DOHH2 (cell line): ENCODE measurements around the gene SYK.

Experiments used
- H3F3A ChIP-seq: fragments of 200-600 bp; sonication (generic), shearing (Covaris generic); 2 replicates; pipeline ENCODE4 v1.6.0; 2016; ENCODE audit warnings: antibody characterized with exemption, mild to moderate bottlenecking; ENCODE audit not compliant: control insufficient read depth, insufficient read depth
- H3K27ac ChIP-seq: fragments of 200-600 bp; sonication (generic); 2 replicates; pipeline ENCODE4 v1.5.1; 2014; ENCODE audit warnings: low read depth, mild to moderate bottlenecking, low read length, moderate library complexity
- H3K27me3 ChIP-seq: fragments of 200-600 bp; sonication (generic); 2 replicates; pipeline ENCODE4 v1.6.1; 2014; ENCODE audit warnings: mild to moderate bottlenecking, low read length, mixed read lengths; ENCODE audit not compliant: control insufficient read depth
- H3K36me3 ChIP-seq: fragments of 200-600 bp; sonication (generic); 2 replicates; pipeline ENCODE4 v1.6.1; 2014; ENCODE audit warnings: mild to moderate bottlenecking, low read length, moderate library complexity, mixed read lengths; ENCODE audit not compliant: control insufficient read depth
- H3K4me1 ChIP-seq: fragments of 200-600 bp; sonication (generic); 2 replicates; pipeline ENCODE4 v1.6.1; 2014; ENCODE audit warnings: mild to moderate bottlenecking, low read length, mixed read lengths; ENCODE audit not compliant: control insufficient read depth
- H3K4me2 ChIP-seq: fragments of 200-600 bp; sonication (generic); 2 replicates; pipeline ENCODE4 v1.6.0; 2014; ENCODE audit warnings: mild to moderate bottlenecking, low read length, moderate library complexity
- H3K4me3 ChIP-seq: fragments of 200-600 bp; sonication (generic); 2 replicates; pipeline ENCODE4 v1.5.1; 2014; ENCODE audit warnings: mild to moderate bottlenecking, low read length, mixed read lengths
- H3K79me2 ChIP-seq: fragments of 200-600 bp; sonication (generic); 2 replicates; pipeline ENCODE4 v1.6.1; 2014; ENCODE audit warnings: mild to moderate bottlenecking, low read length, mixed read lengths; ENCODE audit not compliant: control insufficient read depth
- H3K9me2 ChIP-seq: fragments of 200-600 bp; sonication (generic); replicated peaks from 2 replicates; pipeline ENCODE4 v1.6.1; 2014; ENCODE audit warnings: mild to moderate bottlenecking, low read length, mixed read lengths; ENCODE audit not compliant: control insufficient read depth
- H3K9me3 ChIP-seq: fragments of 200-600 bp; sonication (generic); 2 replicates; pipeline ENCODE4 v1.6.1; 2014; ENCODE audit warnings: antibody characterized with exemption, low read length, mixed read lengths; ENCODE audit not compliant: control insufficient read depth, insufficient read depth
- H4K20me1 ChIP-seq: fragments of 200-600 bp; sonication (generic); 2 replicates; pipeline ENCODE4 v1.6.0; 2014; ENCODE audit warnings: low read depth, mild to moderate bottlenecking, antibody characterized with exemption, low read length, moderate library complexity; ENCODE audit not compliant: control insufficient read depth, insufficient read depth
- EZH2phosphoT487 ChIP-seq: fragments of 200-600 bp; sonication (generic); IDR thresholded peaks from 2 replicates; pipeline ENCODE4 v1.6.1; 2017; ENCODE audit warnings: borderline replicate concordance, mild to moderate bottlenecking, antibody characterized with exemption, low read length, moderate library complexity, mixed read lengths
- TF ChIP-seq, protein P1 (sequence below): fragments of 200-600 bp; sonication (generic); IDR thresholded peaks from one replicate; pipeline ENCODE4 v1.5.1; 2014; ENCODE audit warnings: antibody characterized with exemption, mild to moderate bottlenecking, low read depth, low read length; ENCODE audit not compliant: poor library complexity, severe bottlenecking

The SYK gene

GRCh38 chr9:90802386-90802985 is 867 bp downstream of the SYK start:
- Histone ChIP-seq H4K20me1 (no peaks in the 10 kb centered on the region), H3K79me2 (peaks cover 67% of the 10 kb centered on the region), H3K4me1 (peaks cover 69% of the 10 kb centered on the region), H3K9me2 (no peaks in the 10 kb centered on the region), H3K4me3 (peak overlapping the region; percentile 93), H3K4me2 (peak overlapping the region; percentile 92), H3F3A (peaks cover 47% of the 10 kb centered on the region), H3K36me3 (peaks cover 52% of the 10 kb centered on the region), H3K9me3 (no peaks in the 10 kb centered on the region), H3K27ac (peak overlapping the region; percentile 93), H3K27me3 (no peaks in the 10 kb centered on the region)
- no peak for TF ChIP-seq EZH2phosphoT487
- TF ChIP-seq, protein P1, sequence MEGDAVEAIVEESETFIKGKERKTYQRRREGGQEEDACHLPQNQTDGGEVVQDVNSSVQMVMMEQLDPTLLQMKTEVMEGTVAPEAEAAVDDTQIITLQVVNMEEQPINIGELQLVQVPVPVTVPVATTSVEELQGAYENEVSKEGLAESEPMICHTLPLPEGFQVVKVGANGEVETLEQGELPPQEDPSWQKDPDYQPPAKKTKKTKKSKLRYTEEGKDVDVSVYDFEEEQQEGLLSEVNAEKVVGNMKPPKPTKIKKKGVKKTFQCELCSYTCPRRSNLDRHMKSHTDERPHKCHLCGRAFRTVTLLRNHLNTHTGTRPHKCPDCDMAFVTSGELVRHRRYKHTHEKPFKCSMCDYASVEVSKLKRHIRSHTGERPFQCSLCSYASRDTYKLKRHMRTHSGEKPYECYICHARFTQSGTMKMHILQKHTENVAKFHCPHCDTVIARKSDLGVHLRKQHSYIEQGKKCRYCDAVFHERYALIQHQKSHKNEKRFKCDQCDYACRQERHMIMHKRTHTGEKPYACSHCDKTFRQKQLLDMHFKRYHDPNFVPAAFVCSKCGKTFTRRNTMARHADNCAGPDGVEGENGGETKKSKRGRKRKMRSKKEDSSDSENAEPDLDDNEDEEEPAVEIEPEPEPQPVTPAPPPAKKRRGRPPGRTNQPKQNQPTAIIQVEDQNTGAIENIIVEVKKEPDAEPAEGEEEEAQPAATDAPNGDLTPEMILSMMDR: no peak

DNA sequence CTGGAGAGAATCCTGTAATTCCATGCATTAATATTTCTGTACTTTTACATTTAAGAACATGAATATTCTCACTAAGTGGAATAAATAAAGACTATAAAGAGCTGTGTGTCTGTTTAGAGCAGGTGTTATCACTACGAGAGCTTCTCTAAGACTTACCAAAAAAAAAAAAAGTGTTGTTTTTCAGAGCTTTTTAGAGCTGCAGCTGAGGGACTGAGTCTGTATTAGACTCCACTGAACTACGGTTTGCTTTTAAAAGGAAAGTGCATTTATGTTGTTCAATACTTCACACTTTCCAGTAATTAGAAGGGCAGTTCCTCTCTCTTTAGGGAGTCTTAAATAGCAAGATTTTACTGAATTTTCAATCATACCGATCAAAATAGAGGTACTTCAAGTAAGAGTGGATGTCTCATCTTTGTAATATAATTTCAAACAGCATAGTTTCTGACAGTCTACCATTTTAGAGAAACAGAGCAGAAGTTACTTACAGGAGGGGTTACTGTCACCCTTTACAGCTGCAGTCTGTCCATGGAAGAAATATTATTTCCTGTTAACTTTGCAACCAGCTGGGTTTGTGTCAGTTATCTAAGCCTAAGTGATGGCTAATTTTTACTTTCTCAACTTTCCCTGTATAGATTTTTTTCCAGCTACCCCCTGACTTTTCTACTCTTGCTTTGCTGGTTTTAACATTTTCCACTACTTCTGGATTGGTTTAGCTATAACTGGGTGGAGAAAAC is 2.4 kb downstream of the SYK start:
- peak overlapping the region; percentile 92 for H3K4me2 ChIP-seq
- H3K36me3 ChIP-seq: peaks cover 67% of the 10 kb centered on the region
- H3K4me1 ChIP-seq: peaks cover 77% of the 10 kb centered on the region
- peaks cover 40% of the 10 kb centered on the region for H3F3A ChIP-seq
- no peaks in the 10 kb centered on the region for H4K20me1 ChIP-seq
- TF ChIP-seq, protein P1: no peak
- no peak for TF ChIP-seq EZH2phosphoT487
- H3K9me2 ChIP-seq: no peaks in the 10 kb centered on the region
- H3K4me3 ChIP-seq: peak overlapping the region; percentile 93
- no peaks in the 10 kb centered on the region for H3K27me3 ChIP-seq
- H3K27ac ChIP-seq: peak overlapping the region; percentile 93
- H3K79me2 ChIP-seq: peaks cover 82% of the 10 kb centered on the region
- H3K9me3 ChIP-seq: no peaks in the 10 kb centered on the region

- Histone ChIP-seq H3K36me3 (peaks cover 80% of the 10 kb centered on the region), H3K4me1 (peaks cover 77% of the 10 kb centered on the region), H3K79me2 (peaks cover 95% of the 10 kb centered on the region), H3K9me3 (no peaks in the 10 kb centered on the region), H4K20me1 (no peaks in the 10 kb centered on the region), H3K4me3 (peak overlapping the region; percentile 93), H3K9me2 (no peaks in the 10 kb centered on the region), H3K4me2 (peak overlapping the region; percentile 92), H3F3A (peaks cover 32% of the 10 kb centered on the region), H3K27ac (peak overlapping the region; percentile 93), H3K27me3 (no peaks in the 10 kb centered on the region)
- no peak for TF ChIP-seq EZH2phosphoT487
- TF ChIP-seq, protein P1: no peak
Observed at GRCh38 chr9:90805006-90805996, 3.7 kb downstream of the SYK start.
